ENCODE results near the gene HMGCLL1.
A peak's percentile ranks its signal among the peaks of the same experiment; 100 is the strongest.

HMGCLL1 gene

GRCh38 chr6:55578537-55579363, at the start of gene HMGCLL1:
TSS of gene HMGCLL1 (minus strand) at chr6:55579192. CDS start at chr6:55579055, 137 bp downstream.
- peak; percentile 69 to 93 for DNase-seq

GRCh38 chr6:55621993-55622392, 43.0 kb upstream of the HMGCLL1 start:
- no peak for DNase-seq

GRCh38 chr6:55621244-55621643, 42.3 kb upstream of the HMGCLL1 start:
- no peak for DNase-seq

- peak in 1 of 2 experiments; percentile 77 for DNase-seq
These were observed 38.3 kb upstream of the HMGCLL1 start for GRCh38 chr6:55617272-55617671.

GRCh38 chr6:55604021-55604420, 25.0 kb upstream of the HMGCLL1 start:
- no peak for DNase-seq

- DNase-seq = peak in 1 of 2 experiments; percentile 20
These were observed 22.1 kb upstream of the HMGCLL1 start for GRCh38 chr6:55601120-55601519.

- DNase-seq = no peak
These were observed 15.4 kb upstream of the HMGCLL1 start for GRCh38 chr6:55594442-55594841.

- no peak for DNase-seq
These were observed 5.8 kb upstream of the HMGCLL1 start for GRCh38 chr6:55584654-55585354.

- no peak for DNase-seq
These were observed 2.2 kb downstream of the HMGCLL1 start for GRCh38 chr6:55576811-55577210.

- no peak for DNase-seq
These were observed 4.4 kb downstream of the HMGCLL1 start for GRCh38 chr6:55574556-55574955.

GRCh38 chr6:55569638-55570037, 9.4 kb downstream of the HMGCLL1 start:
- DNase-seq = no peak

GRCh38 chr6:55568808-55569439, 10.1 kb downstream of the HMGCLL1 start:
- no peak for DNase-seq

GRCh38 chr6:55567558-55567957, 11.4 kb downstream of the HMGCLL1 start:
- DNase-seq = no peak

GRCh38 chr6:55566036-55566710, 12.8 kb downstream of the HMGCLL1 start:
- DNase-seq = no peak

GRCh38 chr6:55562318-55562717, 16.7 kb downstream of the HMGCLL1 start:
- DNase-seq = no peak

GRCh38 chr6:55560290-55560885, 18.6 kb downstream of the HMGCLL1 start:
- no peak for DNase-seq

GRCh38 chr6:55557146-55557545, 21.8 kb downstream of the HMGCLL1 start:
- DNase-seq = no peak

GRCh38 chr6:55545791-55546190, 33.2 kb downstream of the HMGCLL1 start:
- no peak for DNase-seq

GRCh38 chr6:55543633-55544309, 35.2 kb downstream of the HMGCLL1 start:
- peak in 1 of 2 experiments; percentile 9 for DNase-seq

- no peak for DNase-seq
These were observed 38.0 kb downstream of the HMGCLL1 start for GRCh38 chr6:55541024-55541423.

GRCh38 chr6:55536391-55536956, 42.5 kb downstream of the HMGCLL1 start:
- no peak for DNase-seq

GRCh38 chr6:55531496-55531895, 47.5 kb downstream of the HMGCLL1 start:
- DNase-seq = peak in 1 of 2 experiments; percentile 1

Data from NCI-H526 (cell line).